Stimulated activated memory B cell treated with anti-CD40 and anti-IgM and Interleukin-4, amounts not matched to agents 10 μg/mL and 1 μg/mL and 100 μg/mL, for 72 hours (primary cell): ENCODE data around the gene ANXA1.
"Not testable (repeated sequence)": the region's sequence is repeated elsewhere in the genome, so short reads cannot be mapped to it uniquely, and the experiment has no call there.

Experiments
- ATAC-seq: fragments of 150-1000 bp; cut with Tn5 transposase; 2 replicates; pipeline ENCODE4 v1.10.0; 2021
- H3K27ac Mint-ChIP-seq: one replicate; pipeline ENCODE4 v1.8.0; 2022; ENCODE audit warnings: mild to moderate bottlenecking, mixed read lengths
- H3K27me3 Mint-ChIP-seq: one replicate; pipeline ENCODE4 v1.8.0; 2022; ENCODE audit warnings: mixed read lengths
- H3K36me3 Mint-ChIP-seq: one replicate; pipeline ENCODE4 v1.8.0; 2022; ENCODE audit warnings: mixed read lengths
- H3K4me1 Mint-ChIP-seq: one replicate; pipeline ENCODE4 v1.8.0; 2022; ENCODE audit warnings: mixed read lengths
- H3K4me3 Mint-ChIP-seq: one replicate; pipeline ENCODE4 v1.8.0; 2022; ENCODE audit warnings: mild to moderate bottlenecking, moderate library complexity, mixed read lengths
- H3K9me3 Mint-ChIP-seq: one replicate; pipeline ENCODE4 v1.8.0; 2022; ENCODE audit warnings: mixed read lengths

ANXA1 gene

DNA sequence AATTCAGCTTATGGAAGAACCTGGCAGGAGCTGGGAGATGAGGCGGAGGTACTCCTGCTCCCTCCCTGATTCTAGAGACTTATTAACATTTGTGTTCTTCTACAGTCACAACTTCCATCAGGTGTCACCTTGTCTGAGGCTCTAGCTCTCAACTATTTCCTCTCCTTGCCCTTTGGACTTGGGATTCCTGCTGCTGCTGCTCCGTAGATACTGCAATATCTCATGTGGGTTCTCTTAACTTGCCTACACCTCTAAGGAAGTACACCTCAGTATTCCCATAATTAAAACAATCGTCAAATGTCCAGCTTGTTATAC is 21.2 kb downstream of the ANXA1 start:
- ATAC-seq, result no peak
- H3K4me1 Mint-ChIP-seq, result peaks cover 8% of the 10 kb centered on the region
- no peaks in the 10 kb centered on the region for H3K27me3 Mint-ChIP-seq
- no peaks in the 10 kb centered on the region for H3K9me3 Mint-ChIP-seq
- H3K4me3 Mint-ChIP-seq, result no peak overlapping the region
- H3K27ac Mint-ChIP-seq, result no peak overlapping the region
- no peaks in the 10 kb centered on the region for H3K36me3 Mint-ChIP-seq

DNA sequence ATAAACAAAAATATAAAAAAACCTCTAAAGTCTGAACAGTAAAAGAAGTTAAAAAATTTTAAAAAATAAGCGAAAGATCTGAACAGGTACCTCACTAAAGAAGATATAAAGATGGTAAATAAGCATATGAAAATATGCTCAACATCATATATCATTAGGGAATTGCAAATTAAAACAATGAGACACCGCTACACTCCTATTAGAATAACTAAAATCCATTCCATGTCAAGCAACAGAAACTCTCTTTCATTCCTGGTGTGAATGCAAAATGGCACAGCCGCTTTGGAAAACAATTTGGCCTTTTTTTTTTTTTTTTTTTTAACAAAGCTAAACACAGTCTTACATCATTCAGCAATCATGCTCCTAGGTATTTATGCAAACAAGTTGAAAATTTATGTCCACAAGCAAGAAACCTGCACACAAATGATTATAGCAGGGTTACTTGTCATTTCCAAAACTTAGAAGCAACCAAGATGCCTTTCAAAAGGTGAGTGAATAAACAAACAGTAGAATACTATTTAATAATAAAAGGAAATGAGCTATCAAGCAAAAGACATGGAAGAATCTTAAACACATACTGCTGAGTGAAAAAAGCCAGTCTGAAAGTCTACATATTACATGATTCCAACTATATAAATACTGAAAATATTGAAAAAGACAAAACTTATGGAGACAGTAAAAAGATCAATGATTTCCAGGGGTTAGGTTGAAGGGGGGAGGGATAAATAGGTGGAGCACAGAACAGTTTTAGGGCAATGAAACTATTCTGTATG is 22.1 kb downstream of the ANXA1 start:
- ATAC-seq, result no peak
- Mint-ChIP-seq H3K9me3 (no peaks in the 10 kb centered on the region), H3K4me3 (no peak overlapping the region), H3K27me3 (no peaks in the 10 kb centered on the region), H3K27ac (no peak overlapping the region), H3K36me3 (no peaks in the 10 kb centered on the region), H3K4me1 (no peaks in the 10 kb centered on the region)

GRCh38 chr9:73174330-73174980 is 22.8 kb downstream of the ANXA1 start:
- H3K27ac Mint-ChIP-seq, result no peak overlapping the region
- no peaks in the 10 kb centered on the region for H3K4me1 Mint-ChIP-seq
- no peaks in the 10 kb centered on the region for H3K27me3 Mint-ChIP-seq
- no peak for ATAC-seq
- no peaks in the 10 kb centered on the region for H3K36me3 Mint-ChIP-seq
- H3K9me3 Mint-ChIP-seq, result no peaks in the 10 kb centered on the region
- no peak overlapping the region for H3K4me3 Mint-ChIP-seq

DNA sequence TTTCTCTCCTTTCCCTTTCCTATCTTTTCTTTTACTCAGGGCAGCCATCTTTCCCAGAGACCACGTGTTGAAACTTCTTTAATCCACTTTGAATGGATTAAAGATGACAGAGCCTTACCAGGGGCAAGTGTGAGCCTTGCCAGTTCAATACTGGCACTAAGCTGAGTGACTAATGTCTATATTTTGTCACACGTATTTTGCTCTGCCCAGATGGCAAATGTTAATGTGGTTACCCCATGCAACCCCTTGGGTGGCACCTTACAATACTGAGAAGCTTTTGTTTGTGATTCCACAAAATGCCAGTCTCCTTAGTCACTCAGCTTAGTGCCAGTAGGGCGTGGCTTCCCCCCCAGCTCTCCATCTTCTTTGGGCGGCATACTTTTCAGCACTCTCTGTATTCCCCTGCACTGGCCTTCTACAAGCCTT is 24.8 kb downstream of the ANXA1 start:
- H3K4me3 Mint-ChIP-seq, result no peak overlapping the region
- H3K9me3 Mint-ChIP-seq, result no peaks in the 10 kb centered on the region
- no peaks in the 10 kb centered on the region for H3K36me3 Mint-ChIP-seq
- no peaks in the 10 kb centered on the region for H3K4me1 Mint-ChIP-seq
- no peak overlapping the region for H3K27ac Mint-ChIP-seq
- no peak for ATAC-seq
- no peaks in the 10 kb centered on the region for H3K27me3 Mint-ChIP-seq

GRCh38 chr9:73178044-73178443 is 26.4 kb downstream of the ANXA1 start:
- Mint-ChIP-seq H3K4me3 (no peak overlapping the region), H3K27me3 (no peaks in the 10 kb centered on the region), H3K9me3 (no peaks in the 10 kb centered on the region), H3K36me3 (no peaks in the 10 kb centered on the region), H3K27ac (no peak overlapping the region), H3K4me1 (no peaks in the 10 kb centered on the region)
- ATAC-seq, result no peak

DNA sequence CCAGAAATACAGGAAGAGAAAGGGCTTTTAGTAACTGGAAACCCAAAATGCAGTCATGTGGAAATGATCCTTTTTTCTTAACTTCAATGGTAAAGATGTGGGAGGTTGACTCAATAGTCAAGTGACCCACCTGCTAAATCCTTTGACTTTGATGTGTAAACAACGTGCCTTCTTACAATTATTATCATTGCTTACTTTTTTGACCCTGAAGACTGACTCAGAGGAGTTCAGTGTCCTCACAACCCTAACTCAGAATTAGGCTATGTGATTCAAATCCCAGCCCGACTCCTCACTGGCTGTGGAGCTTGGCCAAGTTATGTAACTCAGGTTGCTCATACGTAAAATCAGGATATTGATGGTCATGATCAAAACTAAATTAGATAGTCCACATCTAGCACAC is 27.9 kb downstream of the ANXA1 start:
- no peak for ATAC-seq
- no peaks in the 10 kb centered on the region for H3K4me1 Mint-ChIP-seq
- H3K9me3 Mint-ChIP-seq, result no peaks in the 10 kb centered on the region
- no peaks in the 10 kb centered on the region for H3K36me3 Mint-ChIP-seq
- H3K27me3 Mint-ChIP-seq, result no peaks in the 10 kb centered on the region
- no peak overlapping the region for H3K27ac Mint-ChIP-seq
- H3K4me3 Mint-ChIP-seq, result no peak overlapping the region

GRCh38 chr9:73180403-73180802 is 28.7 kb downstream of the ANXA1 start:
- Mint-ChIP-seq H3K9me3 (no peaks in the 10 kb centered on the region), H3K36me3 (no peaks in the 10 kb centered on the region)
- ATAC-seq, result no peak

GRCh38 chr9:73182928-73183327 is 31.3 kb downstream of the ANXA1 start:
- Mint-ChIP-seq H3K27me3 (no peaks in the 10 kb centered on the region), H3K27ac (no peak overlapping the region), H3K4me1 (no peaks in the 10 kb centered on the region), H3K4me3 (no peak overlapping the region), H3K36me3 (no peaks in the 10 kb centered on the region), H3K9me3 (peaks cover 4% of the 10 kb centered on the region)
- no peak for ATAC-seq

More at GRCh38 chr9:73180403-73180802, 28.7 kb downstream of the ANXA1 start:
- Mint-ChIP-seq H3K4me1 (no peaks in the 10 kb centered on the region), H3K27ac (no peak overlapping the region), H3K4me3 (no peak overlapping the region), H3K27me3 (no peaks in the 10 kb centered on the region)

GRCh38 chr9:73183428-73183827 is 31.8 kb downstream of the ANXA1 start:
- Mint-ChIP-seq H3K4me1 (no peaks in the 10 kb centered on the region), H3K27ac (no peak overlapping the region), H3K27me3 (no peaks in the 10 kb centered on the region), H3K4me3 (no peak overlapping the region), H3K36me3 (no peaks in the 10 kb centered on the region), H3K9me3 (peaks cover 4% of the 10 kb centered on the region)
- no peak for ATAC-seq

DNA sequence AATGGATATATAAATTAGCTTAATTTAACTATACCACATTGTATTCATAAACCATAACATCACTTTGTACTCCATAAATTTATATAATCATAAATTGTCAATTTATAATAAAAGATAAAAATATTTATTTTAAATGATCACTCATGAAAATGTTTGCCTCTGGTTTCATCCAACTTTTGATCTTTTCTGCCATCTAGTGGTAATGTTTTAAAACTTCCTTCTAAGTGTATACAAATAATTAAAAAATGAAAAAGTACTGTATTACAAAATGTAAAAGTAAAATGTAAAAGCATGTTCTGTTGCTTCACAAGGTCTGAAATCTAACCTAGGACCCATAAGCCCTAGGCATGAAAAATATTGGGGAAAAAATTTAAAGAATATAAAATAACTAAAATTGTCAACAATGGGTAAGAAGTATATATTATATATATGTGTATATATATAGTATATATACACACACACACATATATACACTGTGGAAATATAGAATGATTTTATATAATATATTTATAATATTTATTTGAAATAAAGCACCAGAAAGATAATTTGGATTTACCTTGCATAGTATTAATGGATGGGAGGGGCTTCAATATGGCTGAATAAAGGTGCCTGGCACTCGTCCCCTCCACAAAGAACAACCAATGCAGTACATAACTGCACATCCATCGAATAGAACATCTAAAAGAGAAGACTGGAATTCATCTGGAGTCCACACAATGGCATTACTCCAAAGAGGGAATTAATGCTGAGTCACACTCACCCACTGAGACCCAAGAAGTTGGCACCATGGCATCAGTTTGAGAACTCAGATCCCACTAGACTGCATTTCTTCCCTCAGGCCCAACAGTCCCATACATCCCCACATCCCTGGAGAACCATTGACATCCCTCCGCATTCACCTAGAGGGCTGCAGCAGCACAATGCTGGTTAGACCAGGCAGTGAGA is 32.5 kb downstream of the ANXA1 start:
- Mint-ChIP-seq H3K4me1 (no peaks in the 10 kb centered on the region), H3K27me3 (no peaks in the 10 kb centered on the region), H3K27ac (no peak overlapping the region), H3K9me3 (peaks cover 4% of the 10 kb centered on the region), H3K36me3 (no peaks in the 10 kb centered on the region), H3K4me3 (no peak overlapping the region)
- ATAC-seq, result no peak

GRCh38 chr9:73191109-73191508 is 39.4 kb downstream of the ANXA1 start:
- ATAC-seq, H3K4me1 Mint-ChIP-seq, H3K9me3 Mint-ChIP-seq, H3K27ac Mint-ChIP-seq, H3K27me3 Mint-ChIP-seq, H3K4me3 Mint-ChIP-seq, H3K36me3 Mint-ChIP-seq: not testable (repeated sequence)

DNA sequence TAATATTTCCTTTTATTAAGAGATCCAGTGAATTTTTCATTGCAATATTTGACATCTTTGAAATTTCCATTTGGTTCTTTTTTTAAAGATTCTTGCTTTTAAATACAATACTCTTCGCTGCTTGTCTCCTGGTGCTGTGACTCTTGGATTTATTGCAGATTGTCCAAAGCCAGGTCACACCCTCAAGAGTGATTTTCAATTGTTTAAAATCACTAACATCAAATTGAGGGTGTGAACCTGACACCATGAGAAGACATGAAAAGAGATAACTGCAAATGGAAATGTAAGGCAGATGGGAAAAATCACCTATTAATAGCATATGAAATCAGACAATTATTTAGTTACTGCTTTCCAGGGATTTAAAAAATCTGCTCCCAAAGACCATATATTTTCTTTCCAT is 42.6 kb downstream of the ANXA1 start:
- Mint-ChIP-seq H3K27ac (no peak overlapping the region), H3K27me3 (peaks cover 13% of the 10 kb centered on the region), H3K4me1 (no peaks in the 10 kb centered on the region), H3K9me3 (no peaks in the 10 kb centered on the region), H3K4me3 (no peak overlapping the region), H3K36me3 (no peaks in the 10 kb centered on the region)
- ATAC-seq, result no peak

DNA sequence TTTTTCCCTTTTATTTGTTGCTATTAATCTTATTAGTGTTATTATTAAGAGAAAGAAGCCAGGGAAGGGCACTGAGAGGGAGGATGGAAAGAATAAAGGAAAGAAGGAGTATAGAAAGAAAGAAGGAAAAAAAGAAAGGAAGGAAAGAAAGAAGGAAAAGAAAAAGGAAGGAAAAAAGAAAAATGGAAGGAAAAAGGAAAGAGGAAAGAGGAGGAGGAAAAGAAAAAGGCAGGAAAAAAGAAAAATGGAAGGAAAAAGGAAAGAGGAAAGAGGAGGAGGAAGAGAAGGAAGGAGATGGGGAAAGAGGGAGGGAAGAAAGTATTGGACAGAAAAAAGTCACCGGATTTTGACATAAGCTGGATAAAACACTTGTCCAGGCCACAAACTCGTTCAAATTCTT is 47.8 kb downstream of the ANXA1 start:
- no peaks in the 10 kb centered on the region for H3K4me1 Mint-ChIP-seq
- no peaks in the 10 kb centered on the region for H3K36me3 Mint-ChIP-seq
- H3K4me3 Mint-ChIP-seq, result no peak overlapping the region
- H3K27me3 Mint-ChIP-seq, result peaks cover 18% of the 10 kb centered on the region
- ATAC-seq, result no peak
- no peaks in the 10 kb centered on the region for H3K9me3 Mint-ChIP-seq
- no peak overlapping the region for H3K27ac Mint-ChIP-seq

GRCh38 chr9:73199886-73200285 is 48.2 kb downstream of the ANXA1 start:
- Mint-ChIP-seq H3K4me1 (no peaks in the 10 kb centered on the region), H3K4me3 (no peak overlapping the region), H3K27me3 (peaks cover 18% of the 10 kb centered on the region), H3K9me3 (no peaks in the 10 kb centered on the region), H3K27ac (no peak overlapping the region), H3K36me3 (no peaks in the 10 kb centered on the region)
- ATAC-seq, result no peak

GRCh38 chr9:73200694-73201452 is 49.2 kb downstream of the ANXA1 start:
- no peak overlapping the region for H3K4me3 Mint-ChIP-seq
- peaks cover 18% of the 10 kb centered on the region for H3K27me3 Mint-ChIP-seq
- H3K36me3 Mint-ChIP-seq, result no peaks in the 10 kb centered on the region
- H3K9me3 Mint-ChIP-seq, result no peaks in the 10 kb centered on the region
- no peak overlapping the region for H3K27ac Mint-ChIP-seq
- H3K4me1 Mint-ChIP-seq, result no peaks in the 10 kb centered on the region
- no peak for ATAC-seq
